ENCODE results near the gene ARMC3.
A peak's percentile ranks its signal among the peaks of the same experiment; 100 is the strongest.
"Not testable (repeated sequence)": the region's sequence is repeated elsewhere in the genome, so short reads cannot be mapped to it uniquely, and the experiment has no call there.

ARMC3 gene, protein sequence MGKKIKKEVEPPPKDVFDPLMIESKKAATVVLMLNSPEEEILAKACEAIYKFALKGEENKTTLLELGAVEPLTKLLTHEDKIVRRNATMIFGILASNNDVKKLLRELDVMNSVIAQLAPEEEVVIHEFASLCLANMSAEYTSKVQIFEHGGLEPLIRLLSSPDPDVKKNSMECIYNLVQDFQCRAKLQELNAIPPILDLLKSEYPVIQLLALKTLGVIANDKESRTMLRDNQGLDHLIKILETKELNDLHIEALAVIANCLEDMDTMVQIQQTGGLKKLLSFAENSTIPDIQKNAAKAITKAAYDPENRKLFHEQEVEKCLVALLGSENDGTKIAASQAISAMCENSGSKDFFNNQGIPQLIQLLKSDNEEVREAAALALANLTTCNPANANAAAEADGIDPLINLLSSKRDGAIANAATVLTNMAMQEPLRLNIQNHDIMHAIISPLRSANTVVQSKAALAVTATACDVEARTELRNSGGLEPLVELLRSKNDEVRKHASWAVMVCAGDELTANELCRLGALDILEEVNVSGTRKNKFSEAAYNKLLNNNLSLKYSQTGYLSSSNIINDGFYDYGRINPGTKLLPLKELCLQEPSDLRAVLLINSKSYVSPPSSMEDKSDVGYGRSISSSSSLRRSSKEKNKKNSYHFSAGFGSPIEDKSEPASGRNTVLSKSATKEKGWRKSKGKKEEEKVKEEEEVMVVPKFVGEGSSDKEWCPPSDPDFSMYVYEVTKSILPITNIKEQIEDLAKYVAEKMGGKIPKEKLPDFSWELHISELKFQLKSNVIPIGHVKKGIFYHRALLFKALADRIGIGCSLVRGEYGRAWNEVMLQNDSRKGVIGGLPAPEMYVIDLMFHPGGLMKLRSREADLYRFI

DNA sequence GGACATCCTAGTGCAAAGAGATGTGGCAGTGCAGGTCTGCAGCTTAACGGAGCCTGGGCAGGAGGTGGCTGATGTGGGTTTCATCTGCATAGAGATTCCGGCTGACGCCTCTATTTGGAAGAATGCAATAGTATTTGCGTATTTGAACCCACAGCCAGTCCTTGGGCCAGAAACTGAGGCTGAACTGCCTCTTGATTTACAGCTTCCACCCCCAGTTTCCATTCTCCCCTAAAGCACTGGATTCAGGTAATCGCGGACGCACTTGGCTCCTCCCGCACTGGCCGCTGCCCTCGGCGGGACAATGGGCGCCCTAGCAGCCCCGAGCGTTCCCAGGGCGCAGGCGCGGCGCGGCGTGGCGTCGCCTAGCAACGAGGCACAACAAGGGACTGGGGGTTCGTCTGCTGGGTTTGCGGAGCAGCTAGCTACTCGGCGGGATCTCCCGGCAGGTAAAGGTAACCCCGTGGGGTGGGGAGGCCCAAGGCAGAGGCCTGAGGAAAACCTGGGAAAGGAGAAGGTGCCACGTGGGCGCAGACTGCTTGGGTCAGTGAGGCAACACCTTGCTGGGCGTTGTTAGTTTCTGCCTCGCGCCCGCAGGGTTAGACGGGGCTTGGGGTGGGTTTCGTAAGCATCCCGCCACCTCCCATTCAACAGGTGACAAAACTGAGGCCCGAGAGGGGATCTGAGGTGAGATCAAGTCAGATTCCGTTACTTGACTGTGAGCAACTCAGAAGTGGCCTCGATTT, at the start of gene ARMC3:
Gene ARMC3, plus strand, starts transcription at position 393 of the 743 bp plus-strand sequence. CDS start 3,944 bp downstream, outside the sequence.
- peak; percentile 91 for DNase-seq (ENCODE audit: low spot score)

DNA sequence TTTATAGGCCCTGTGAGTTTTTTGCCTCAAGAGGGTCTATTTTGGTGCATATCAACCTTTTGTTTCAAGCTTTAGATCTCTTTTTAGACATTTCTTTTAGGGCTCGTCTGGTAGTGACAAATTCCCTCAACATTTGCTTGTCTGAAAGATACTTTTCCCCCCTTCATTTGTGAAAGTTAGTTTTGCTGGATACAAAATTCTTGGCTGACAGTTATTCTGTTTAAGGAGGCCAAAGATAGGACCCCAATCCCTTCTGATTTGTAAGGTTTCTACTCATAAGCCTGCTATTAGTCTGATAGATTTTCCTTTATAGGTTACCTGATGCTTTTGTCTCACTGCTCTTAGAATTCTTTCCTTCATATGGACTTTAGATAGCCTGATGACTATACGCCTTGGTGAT, 36.1 kb upstream of the ARMC3 start:
- DNase-seq (ENCODE audit: low spot score), result no peak

DNA sequence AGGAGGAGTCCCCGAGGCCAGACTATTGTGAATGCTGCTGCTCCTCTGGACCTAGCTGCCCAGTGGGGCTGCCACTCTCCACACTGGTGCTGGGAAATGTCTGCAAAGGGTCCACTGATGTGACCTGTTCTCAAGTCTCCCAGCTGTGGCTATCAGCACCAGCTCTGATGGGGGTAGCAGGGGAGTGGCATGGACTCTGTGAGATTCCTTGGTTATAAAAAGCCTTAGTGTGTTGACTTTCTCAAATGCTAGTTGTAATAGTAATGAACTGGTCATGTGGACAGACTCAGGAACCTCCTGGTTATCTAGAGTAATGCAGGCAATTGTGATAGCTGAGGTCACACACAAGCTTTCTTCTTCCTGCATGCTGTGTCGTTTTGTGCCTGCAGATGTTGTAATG, 34.1 kb upstream of the ARMC3 start:
- no peak for DNase-seq (ENCODE audit: low spot score)

DNA sequence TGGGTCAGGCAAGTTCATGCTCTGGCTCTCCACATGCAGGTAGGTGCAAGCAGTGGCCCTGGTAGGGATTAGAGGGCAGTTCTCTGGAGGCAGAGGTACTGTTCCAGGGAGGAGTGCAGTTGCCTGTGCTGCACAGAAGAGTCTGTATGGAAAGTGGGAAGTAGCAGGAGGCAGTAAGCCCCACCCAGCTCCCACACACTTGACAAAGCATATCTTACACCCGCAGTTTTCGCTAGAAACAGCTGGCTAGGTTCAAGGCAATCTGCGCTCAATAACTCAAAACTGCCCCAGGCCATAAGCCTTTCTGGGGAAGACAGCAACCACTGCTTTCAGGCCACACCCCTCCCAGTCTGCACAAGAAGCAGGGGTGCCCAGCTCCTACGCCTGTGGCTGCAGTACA, 33.1 kb upstream of the ARMC3 start:
- DNase-seq (ENCODE audit: low spot score), result no peak

DNA sequence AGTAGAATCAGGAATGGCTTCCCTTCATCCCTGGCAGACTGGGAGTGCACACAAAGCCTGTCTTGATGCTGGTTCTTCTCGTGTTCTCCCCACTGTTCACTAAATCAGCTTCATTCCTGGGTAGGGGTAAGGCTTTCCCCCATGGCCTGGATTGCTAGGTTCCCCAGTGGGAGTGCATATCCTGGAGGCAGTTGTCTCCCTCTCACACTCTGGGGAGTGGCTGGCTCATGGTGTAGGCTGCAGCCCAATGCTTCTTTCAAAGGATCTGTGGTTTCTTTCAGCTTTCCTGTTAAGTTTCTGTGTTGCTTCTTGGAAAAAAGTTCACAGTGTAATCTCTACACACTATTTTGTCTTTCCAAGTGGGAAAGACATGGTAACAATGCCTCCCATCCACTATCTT, 32.6 kb upstream of the ARMC3 start:
- no peak for DNase-seq (ENCODE audit: low spot score)

DNA sequence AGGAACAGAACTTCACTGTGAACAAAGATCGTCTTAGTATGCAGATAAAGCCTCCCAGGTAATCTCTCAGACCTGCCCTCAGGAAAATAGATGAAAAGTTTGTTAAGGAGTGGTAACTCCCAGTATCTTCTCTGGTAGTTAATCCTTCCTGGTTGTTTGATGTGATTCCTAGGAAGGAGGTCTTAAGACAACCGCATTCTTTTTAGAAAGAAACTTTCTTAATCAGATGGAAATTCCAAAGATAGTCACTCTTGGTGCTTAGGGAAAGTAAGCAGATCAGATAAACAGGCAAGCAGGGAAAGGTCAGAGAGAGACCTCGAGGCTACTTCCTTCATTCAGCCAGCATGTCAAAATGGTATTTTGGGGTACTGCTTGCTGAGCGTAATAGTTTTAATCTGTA, 30.5 kb upstream of the ARMC3 start:
- DNase-seq (ENCODE audit: low spot score), result no peak

DNA sequence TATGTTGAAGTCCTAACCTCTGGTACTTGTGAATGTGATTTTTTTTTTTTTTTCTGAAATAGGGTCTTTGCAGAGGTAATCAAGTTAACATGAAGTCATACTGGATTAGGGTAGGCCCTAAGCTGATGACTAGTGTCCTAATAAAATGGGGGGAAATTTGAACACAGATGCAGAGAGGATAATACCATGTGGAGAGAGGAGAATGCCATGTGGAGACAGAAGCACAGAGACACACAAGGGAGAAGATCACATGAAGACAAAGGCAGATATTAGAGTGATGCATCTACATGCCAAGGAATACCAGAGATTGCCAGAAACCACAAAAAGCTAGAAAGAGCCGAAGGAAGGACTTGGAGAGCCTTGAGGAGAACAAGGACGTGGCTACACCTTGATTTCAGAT, 28.5 kb upstream of the ARMC3 start:
- DNase-seq (ENCODE audit: low spot score), result no peak

DNA sequence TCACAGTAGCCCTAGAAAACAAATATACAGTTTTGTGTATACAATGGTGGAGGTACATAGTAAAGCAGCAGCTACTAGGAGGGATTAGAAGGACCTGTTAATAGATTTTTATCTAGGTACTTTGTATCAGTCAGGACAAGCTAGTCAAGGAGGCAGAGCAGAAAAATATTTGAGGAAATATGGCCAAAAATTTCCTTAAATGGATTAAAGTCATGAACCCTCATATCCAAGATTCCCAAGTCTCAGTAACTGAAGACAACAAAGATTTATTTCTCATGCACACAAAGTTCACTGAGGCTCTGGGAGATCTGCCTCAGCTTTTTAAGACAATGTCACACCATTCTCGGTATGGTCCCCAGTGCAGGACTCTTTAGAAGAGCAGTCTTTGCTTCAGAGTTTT, 28.1 kb upstream of the ARMC3 start:
- DNase-seq (ENCODE audit: low spot score), result no peak

DNA sequence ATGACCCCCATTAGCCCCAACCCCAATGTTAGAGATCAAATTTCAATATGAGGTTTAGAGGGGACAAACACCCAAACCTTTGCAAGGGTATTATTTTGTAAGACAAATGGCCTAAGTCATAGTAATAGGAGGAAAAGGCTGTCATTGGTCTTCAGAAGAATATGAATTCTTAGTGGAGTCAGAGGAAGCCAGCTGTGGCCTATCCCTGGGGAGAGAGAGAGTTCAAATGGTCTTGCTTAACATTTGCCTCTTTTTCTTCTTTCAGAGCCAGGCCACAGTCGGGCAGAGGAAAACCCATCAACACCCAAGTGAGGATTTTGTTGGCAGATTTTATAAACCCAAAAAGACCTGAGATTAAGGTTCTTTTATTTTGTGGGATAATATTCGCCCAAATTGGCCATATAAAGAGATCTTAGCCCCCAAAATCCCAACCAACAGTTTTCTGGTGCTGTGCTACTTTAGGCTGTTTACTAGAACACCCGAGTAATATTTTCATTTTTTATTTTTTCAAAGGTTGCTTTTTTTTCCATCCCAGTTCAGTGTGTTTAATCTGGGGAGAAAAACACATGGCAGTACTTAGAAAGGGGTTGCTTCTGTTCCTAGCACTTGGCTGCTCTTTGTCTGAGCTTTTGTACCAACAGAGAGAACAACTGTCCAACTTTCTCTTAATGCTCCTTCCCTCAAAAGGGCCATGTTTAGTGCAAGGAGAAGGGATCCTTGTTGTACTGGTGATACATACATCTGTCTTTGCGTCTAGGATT, 26.8 kb upstream of the ARMC3 start:
- DNase-seq (ENCODE audit: low spot score), result no peak

DNA sequence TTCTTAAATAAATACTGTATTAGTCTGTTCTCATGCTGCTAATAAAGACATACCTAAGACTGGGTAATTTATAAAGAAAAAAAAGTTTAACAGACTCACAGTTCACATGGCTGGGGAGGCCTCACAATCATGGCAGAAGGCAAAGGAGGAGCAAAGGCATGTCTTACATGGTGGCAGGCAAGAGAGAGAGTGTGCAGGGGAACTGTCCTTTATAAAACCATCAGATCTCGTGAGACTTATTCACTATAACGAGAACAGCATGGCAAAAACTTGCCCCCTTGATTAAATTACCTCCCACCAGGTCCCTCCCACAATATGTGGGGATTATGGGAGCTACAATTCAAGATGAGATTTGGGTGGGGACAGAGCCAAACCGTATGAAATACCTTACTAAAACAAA, 25.7 kb upstream of the ARMC3 start:
- DNase-seq (ENCODE audit: low spot score), result not testable (repeated sequence)

DNA sequence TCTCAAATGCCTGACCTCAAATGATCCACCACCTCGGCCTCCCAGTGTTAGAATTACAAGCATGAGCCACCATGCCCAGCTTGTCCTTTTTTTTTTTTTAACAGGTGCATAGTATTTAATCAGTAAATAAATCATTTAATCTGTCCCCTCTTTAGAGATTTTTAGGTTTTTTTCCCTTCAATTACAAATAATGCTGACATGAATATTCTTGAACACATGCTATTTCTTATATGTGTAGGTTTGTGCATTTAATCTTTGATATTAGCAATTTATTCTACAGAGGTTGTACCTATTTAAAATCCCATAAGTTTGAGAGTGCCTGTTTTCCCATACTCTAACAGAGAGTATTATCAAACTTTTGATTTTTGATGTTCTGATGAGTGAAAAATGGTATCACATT, 24.2 kb upstream of the ARMC3 start:
- no peak for DNase-seq (ENCODE audit: low spot score)

DNA sequence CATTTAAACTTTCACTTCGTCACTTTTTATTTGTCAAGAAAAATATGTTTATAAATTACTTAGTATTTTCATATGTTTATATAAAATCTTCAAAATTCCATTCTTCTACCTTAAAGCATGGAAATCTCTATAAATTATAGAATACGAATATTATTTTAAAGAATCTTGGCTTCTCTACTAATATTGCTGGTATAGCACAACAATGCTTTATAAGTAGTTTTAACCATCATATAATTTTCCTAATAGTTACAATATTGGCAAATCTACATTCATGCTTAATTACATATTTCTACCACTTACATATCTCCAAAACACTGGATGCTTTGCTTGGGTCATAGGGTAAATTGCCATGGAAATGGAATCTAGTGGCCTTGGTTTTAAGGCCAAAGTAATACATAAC, 21.1 kb upstream of the ARMC3 start:
- DNase-seq (ENCODE audit: low spot score), result no peak

DNA sequence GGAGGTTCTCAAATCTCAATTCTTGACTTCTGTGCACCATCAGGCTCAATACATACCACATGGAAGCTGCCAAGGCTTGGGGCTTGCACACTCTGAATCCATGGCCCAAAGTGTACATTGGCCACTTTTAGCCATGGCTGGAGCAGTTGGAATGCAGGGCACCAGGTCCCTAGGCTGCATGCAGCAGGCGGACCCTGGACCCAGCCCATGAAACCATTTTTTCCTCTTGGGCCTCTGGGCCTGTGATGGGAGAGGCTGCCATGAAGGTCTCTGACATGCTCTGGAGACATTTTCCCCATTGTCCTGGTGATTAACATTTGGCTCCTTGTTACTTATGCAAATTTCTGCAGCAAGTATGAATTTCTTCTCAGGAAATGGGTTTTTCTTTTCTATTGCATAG, 19.0 kb upstream of the ARMC3 start:
- DNase-seq (ENCODE audit: low spot score), result no peak

DNA sequence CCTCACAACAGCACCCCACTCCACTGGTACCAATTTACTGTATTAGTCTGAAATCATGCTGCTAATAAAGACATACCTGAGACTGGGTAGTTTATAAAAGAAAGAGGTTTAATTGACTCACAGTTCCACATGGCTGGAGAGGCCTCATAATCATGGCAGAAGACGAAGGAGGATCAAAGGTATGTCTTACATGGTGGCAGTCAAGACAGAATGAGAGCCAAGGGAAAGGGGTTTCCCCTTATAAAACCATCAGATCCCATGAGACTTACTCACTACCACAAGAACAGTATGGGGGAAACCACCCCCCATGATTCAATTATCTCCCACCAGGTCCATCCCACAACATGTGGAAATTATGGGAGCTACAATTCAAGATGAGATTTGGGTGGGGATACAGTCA, 18.2 kb upstream of the ARMC3 start:
- not testable (repeated sequence) for DNase-seq (ENCODE audit: low spot score)

DNA sequence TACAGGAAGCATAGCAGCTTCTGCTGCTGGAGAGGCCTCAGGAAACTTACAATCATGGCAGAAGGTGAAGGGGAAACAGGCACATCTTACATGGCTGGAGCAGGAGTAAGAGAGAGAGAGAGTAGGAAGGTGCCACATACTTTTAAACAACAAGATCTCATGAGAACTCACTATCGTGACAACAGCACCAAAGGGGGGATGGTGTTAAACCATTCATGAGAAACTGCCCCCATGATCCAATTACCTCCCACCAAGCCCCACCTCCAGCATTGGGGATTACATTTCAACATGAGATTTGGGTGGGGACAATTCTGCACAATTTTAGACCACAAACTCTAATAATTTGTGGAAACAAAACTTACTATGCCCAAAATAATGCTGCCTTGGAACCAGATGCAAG, 16.8 kb upstream of the ARMC3 start:
- DNase-seq (ENCODE audit: low spot score), result no peak

DNA sequence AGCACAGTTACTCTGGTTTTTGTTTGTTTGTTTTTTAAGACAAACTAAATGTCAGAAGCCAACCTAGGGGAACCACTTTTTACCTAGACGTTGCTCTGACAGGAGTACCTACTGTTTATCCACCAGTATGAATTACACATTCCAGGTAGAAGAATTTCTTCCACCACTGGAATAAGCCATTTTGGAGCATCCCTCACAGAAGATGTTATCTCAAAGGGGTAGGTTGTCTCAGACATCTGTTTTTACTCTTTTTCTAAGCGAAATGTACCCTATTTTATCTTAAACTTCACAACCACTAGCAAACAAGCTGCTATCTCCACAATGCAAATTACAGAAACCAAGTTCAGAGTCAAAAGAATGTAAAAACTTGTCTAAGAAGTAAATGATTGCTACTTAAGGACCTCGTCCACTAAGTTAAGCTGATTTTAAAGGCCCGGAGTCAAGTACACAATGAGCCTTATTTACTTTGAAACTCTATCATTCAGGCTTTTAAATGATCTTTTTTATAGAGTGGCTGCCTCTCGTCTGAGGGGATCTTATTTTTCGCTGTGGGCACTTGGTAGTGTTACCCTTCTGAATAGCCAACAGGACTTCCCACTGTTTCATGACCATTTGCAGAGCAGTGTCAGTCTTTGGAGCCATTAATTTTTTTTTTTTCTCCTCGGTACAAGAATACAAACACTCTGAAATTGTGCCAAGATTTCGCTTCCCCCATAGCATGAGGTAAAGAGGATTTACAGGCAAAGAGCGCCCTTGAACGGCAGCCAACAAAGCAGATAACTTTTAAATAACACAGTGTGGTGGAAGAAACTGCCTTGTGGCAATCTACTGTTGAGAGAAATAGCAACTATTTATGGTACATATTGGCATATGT, 15.7 kb upstream of the ARMC3 start:
- no peak for DNase-seq (ENCODE audit: low spot score)

DNA sequence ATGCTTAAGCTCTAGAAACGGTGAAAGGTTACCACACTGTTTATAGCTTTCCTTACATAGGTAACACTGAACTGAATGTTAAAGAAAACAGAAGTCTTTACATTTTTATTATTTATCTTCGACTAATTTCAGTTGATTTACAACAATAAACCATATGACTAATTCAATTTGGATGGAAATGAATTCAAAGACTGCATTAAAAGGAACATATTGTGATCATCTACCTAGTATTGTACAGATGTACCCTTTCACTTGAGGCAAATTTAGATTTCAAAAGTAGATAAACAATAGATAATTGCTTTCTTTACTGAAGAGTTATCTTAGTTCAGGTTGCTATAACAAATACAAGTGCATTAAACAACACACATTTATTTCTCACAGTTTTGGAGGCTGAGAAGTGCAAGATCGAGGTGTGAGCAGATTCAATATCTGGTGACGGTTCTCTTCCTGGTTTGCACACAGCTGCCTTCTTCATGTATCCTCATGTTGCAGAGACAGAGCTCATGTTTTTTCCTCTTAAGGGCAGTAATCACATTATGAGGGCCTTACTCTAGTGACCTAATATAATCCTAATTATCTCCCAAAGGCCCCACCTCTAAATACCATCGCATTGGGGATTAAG, 15.0 kb upstream of the ARMC3 start:
- no peak for DNase-seq (ENCODE audit: low spot score)

DNA sequence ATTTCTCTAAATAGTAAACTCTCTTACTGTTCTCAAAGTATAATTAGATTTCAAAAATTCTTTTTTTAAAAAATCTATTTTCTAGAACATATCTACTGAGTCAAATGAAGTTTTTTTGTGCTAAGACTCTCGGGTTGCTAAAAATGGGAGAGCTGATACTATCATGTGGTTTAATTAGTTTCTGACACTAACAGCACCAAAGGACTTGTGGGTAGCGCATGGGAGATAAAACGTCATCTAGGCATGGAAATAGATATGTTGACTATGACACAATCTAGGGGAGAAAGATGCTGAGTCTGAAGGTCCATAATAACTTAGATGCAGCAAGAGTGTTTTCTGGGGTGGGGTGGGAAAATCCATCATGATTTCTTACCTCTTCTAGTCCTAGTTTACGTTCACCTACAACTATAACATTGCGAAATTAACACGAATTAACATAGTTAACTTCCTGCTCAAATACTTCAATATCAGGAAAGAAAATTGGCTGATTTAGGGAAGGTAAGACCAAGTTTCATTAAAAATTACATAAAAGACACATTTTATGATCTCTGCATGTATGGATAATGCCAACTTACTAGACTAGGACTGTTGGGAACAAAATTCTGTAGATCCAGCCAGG, 14.3 kb upstream of the ARMC3 start:
- no peak for DNase-seq (ENCODE audit: low spot score)

DNA sequence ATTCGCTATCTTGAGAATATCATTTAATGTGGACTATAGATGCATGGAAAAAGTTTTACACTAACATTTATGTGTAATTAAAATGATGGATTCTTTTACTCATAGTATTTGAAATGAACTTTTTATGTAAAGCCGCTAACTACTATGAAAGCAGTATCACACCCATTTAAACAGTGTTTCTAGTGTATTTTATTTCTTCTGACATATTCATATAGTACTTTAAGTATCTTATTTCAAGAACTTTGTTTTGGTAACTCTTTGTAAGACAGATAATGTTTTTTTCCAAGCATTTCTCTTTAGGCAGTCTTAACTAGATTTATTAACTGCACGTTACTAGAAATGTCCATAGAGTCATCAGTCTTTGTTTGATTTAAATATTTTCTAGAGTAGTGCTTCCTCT, 12.5 kb upstream of the ARMC3 start:
- no peak for DNase-seq (ENCODE audit: low spot score)

DNA sequence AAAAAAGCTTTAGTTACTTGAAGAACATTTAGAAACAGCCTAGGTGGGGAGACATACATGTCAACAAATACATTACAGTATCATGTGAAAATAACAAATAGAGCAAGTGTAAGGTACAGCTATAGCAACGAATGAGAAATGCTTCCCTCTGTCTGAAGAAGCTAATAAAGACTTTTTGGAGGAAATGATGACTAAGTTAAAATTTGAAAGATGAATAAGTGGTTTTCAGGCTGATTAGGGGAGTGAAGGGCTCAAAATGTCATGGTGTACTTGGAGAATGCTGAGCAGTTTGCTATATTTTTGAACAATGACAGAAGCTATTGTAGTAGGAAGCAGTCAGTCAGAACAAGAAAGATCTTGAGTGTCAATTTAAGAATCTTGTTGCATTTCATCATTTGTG, 2.8 kb upstream of the ARMC3 start:
- no peak for DNase-seq (ENCODE audit: low spot score)
